ENCODE measurements around the gene AMDHD2.
A peak's percentile ranks its signal among the peaks of the same experiment; 100 is the strongest.

Gene AMDHD2

DNA sequence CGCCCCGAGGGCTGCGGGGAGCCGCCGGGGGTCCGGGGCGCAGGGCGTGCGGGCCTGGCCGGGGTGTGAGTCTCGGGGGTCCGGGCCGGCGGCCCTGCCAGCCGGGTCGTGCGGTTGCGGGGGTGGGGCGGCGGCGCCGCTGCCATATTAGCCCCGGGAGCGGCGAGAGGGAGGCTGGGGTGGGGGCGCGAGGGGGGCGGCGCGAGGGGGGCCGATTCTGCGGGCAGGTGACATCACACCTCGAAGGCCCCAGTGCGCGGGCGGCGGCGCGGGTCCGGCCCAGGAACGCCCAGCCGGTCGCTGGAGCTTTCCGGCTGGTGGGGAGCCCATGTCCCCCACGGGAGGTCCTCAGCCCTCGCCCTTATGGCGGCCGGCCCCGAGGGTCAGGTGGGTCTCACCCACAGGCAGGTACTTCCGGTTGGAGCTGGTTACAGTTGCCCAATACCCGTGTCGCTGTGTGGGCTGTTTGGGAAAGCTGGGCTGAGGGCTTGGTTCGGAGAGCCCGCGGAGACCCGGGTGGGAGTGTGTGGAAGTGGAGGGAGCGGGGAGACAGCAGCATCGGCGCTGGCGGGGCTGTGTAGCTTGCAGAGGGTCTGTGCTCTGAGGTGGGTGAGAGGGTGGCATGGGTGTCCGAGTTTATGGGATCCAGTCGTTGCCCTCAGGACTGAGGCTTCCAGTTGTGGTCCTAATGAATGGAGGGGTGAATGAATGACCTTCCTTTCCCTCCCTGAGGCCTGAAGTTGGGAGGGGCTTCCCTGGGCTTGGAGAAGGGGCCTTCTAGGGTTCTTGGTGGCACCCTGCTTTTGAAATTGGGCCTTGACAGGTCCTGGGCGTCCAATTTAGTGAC, 5.6 kb upstream of the AMDHD2 start:
- DNase-seq (ENCODE audit: low read depth), result no peak

DNA sequence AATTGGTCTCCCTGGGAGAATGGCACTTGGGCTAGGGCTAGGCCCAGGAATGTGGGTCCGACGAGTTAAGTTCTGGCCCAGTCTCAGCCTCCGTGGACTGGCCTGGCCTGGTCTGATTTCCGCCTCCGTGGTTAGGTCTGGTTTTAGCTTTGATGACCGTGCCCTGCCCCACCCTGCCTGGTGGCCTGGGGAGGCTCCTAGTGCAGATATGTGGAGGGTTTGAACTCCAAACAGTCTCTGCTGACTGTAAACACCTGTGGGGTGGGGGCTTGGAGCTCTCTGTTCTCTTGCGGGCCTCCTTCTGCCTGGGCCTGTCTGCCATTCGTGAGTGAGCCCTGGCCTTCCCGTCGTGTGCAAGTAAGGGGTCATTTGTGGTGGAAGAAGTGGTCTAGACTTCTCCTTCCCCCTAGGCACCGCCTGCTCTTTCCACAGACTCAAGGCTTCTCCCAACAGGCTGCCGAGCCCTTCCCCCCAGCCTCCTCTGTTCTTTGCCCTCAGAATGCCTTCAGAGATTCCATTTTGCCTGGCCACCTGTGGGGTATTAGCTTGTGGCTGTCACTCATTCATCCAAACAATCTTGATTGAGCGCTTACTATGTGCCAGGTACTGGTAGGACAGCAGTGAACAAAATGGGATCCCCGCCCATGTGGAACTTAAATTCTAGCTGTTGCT, 4.9 kb upstream of the AMDHD2 start:
- H3K4me3 ChIP-seq (replicated peaks; ENCODE audit: low read depth, low read length), result peak overlapping the region; percentile 59
- TF ChIP-seq, protein P1, sequence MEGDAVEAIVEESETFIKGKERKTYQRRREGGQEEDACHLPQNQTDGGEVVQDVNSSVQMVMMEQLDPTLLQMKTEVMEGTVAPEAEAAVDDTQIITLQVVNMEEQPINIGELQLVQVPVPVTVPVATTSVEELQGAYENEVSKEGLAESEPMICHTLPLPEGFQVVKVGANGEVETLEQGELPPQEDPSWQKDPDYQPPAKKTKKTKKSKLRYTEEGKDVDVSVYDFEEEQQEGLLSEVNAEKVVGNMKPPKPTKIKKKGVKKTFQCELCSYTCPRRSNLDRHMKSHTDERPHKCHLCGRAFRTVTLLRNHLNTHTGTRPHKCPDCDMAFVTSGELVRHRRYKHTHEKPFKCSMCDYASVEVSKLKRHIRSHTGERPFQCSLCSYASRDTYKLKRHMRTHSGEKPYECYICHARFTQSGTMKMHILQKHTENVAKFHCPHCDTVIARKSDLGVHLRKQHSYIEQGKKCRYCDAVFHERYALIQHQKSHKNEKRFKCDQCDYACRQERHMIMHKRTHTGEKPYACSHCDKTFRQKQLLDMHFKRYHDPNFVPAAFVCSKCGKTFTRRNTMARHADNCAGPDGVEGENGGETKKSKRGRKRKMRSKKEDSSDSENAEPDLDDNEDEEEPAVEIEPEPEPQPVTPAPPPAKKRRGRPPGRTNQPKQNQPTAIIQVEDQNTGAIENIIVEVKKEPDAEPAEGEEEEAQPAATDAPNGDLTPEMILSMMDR (IDR thresholded peaks at IDR 0.05; ENCODE audit: low read length, missing control alignments), result no peak
- DNase-seq (ENCODE audit: low read depth), result no peak

More for the DNA sequence above, 5.6 kb upstream of the AMDHD2 start:
- TF ChIP-seq, protein P1 (IDR thresholded peaks at IDR 0.05; ENCODE audit: low read length, missing control alignments), result no peak
- H3K4me3 ChIP-seq (replicated peaks; ENCODE audit: low read depth, low read length), result peak overlapping the region; percentile 59

DNA sequence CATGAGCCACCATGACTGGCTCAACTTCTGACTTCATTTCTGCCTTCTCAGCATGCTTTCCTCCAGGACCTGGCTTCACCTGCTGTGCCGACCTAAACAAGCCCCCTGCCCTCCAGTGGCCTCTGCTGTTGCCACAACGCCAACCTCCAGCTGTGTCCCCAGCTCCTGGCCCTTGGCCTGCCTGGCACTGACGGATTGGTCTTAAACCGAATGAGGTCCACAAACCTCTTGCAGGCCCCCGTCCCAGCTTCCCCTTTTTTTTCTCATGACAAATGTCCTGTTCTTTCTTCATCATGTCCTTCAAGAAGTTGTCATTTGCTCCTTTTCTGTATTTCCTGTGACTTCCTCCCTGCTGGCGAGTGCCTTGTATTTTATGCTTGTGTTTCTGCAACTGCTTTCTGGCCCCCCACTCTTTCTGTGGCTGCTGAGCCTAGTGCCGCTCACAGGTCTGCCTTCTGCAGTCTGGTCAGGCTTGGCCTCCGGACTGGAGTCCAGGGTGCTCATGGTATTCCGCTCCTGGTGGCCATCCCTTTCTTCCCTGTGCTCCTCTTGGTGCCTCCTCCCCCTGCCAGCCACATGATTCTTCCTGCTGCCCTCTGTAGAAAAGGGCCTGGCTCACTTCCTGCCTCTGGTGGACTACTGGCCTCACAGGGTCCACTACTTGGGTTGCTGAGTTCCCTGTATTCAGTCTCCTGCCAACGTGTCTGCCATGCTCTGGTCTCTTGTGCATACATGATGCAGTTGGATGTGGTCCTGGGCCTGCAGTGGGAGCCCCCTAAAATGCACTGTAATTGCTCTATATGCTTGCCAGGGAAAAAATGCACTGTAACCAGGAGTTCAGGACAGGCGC, 3.6 kb upstream of the AMDHD2 start:
- DNase-seq (ENCODE audit: low read depth), result no peak
- H3K4me3 ChIP-seq (replicated peaks; ENCODE audit: low read depth, low read length), result peak overlapping the region; percentile 59
- TF ChIP-seq, protein P1 (IDR thresholded peaks at IDR 0.05; ENCODE audit: low read length, missing control alignments), result no peak

DNA sequence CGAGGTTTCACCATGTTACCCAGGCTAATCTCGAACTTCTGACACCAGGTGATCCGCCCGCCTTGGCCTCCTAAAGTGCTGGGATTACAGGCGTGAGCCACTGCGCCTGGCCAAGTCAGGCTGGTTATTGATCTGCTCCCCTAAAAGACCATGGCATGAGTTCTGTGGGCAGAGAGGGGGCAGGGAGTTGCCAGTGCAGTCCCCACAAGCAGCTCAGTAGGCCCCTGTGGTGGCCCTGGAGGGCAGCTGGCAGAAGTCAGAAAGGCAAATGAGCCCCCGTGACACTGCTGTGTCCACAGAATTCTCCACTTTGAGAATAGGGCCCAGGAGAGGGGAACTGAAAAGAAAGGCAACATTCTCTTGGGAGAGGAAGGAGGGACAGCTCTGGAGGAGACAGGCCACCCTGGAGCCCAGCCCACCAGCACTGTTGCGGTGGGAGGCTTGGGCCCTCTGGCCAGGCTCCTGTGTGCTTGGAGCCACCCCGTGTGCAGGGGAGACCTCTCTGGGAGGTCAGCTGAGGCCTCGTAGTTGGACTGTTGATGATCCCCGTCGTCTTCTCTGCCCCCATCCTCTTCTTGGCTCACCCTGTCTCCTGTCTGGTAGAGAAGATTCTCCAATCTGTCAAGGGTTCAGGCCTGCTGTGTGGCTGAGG, 2.1 kb upstream of the AMDHD2 start:
- TF ChIP-seq, protein P1 (IDR thresholded peaks at IDR 0.05; ENCODE audit: low read length, missing control alignments), result no peak
- no peak for DNase-seq (ENCODE audit: low read depth)
- H3K4me3 ChIP-seq (replicated peaks; ENCODE audit: low read depth, low read length), result no peak overlapping the region

DNA sequence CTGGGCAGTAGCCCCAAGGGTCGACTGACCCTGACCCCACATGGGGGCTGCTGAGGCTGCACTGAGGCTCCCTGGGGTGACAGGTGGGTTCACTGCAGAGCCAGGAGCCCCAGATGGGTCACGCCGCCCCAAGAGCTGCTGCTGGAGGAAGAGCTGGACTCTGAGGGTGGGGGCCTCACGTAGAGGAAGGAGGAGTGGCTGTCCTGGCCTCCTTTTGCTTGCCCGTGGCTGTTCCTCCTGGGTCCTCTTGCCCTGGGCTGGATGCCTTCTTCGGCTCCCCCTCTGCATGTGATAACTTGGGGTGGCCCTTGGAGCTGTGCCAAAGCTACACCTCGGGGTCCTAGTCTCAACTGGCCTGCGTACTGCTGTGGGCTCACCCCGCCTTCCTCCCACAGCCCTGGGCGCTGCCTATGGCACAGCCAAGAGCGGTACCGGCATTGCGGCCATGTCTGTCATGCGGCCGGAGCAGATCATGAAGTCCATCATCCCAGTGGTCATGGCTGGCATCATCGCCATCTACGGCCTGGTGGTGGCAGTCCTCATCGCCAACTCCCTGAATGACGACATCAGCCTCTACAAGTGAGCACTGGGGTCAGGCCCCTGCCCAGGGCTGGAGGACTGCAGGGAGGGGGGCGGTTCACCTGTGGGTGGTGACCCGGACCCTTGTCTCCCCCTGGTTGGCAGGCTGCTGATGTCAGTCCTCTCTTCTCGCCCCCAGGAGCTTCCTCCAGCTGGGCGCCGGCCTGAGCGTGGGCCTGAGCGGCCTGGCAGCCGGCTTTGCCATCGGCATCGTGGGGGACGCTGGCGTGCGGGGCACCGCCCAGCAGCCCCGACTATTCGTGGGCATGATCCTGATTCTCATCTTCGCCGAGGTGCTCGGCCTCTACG, 1.1 kb upstream of the AMDHD2 start:
- TF ChIP-seq, protein P1 (IDR thresholded peaks at IDR 0.05; ENCODE audit: low read length, missing control alignments), result no peak
- H3K4me3 ChIP-seq (replicated peaks; ENCODE audit: low read depth, low read length), result no peak overlapping the region
- no peak for DNase-seq (ENCODE audit: low read depth)

All from fibroblast of pulmonary artery (primary cell).